B cell (primary cell): ENCODE measurements around the gene CEP19. TPM values are rescaled to one million over a fixed set of nuclear protein-coding genes. Genes with fewer than 3 reads are reported as not detected.
A peak's percentile ranks its signal among the peaks of the same experiment; 100 is the strongest.

Experiments used
- ATAC-seq: fragments of 200-7000 bp; cut with Tn5 transposase; one replicate; pipeline ENCODE4 v1.10.0; 2021; ENCODE audit warnings: low read depth, mild to moderate bottlenecking, moderate number of reproducible peaks, moderate library complexity
- CTCF ChIA-PET: fragments of 350-600 bp; sonication (Branson Sonifier 250); formaldehyde crosslinking; loops from one replicate; lab custom pipeline; 2021; ENCODE audit warnings: antibody characterized with exemption, inconsistent platforms; lab: Charles Lee
- POLR2A ChIA-PET: fragments of 350-600 bp; sonication (Branson Sonifier 250); formaldehyde crosslinking; loops from one replicate; lab custom pipeline; 2021; ENCODE audit warnings: antibody characterized with exemption; lab: Charles Lee
- DNase-seq: peaks from one replicate; pipeline ENCODE4 v3.0.0; 2013
- H2AFZ ChIP-seq: 2 replicates; pipeline ENCODE4 v1.6.1; 2012; ENCODE audit warnings: mild to moderate bottlenecking, low read depth, low read length; ENCODE audit not compliant: insufficient read depth, poor library complexity, severe bottlenecking
- H3K27ac ChIP-seq, 2 donors: 1 replicate in 1 of 2; 2 replicates in 1 of 2; pipeline ENCODE4 v1.5.1; 2012 to 2013; ENCODE audit warnings: low read length in 2 of 2, mild to moderate bottlenecking in 2 of 2, moderate library complexity in 1 of 2
- H3K27me3 ChIP-seq, 4 experiments: fragments of 200-600 bp in 1 of 4; sonication (generic) in 1 of 4; replicated peaks in 1 of 4; 1 replicate in 2 of 4; 2 replicates in 2 of 4; pipeline versions ENCODE4 v1.6.1 to v1.7.0; 2013 to 2016; ENCODE audit warnings: low read length in 3 of 4, mild to moderate bottlenecking in 2 of 4, mixed read lengths in 1 of 4, moderate library complexity in 1 of 4; ENCODE audit not compliant: insufficient read depth in 4 of 4, control insufficient read depth in 3 of 4; ENCODE audit errors: control extremely low read depth in 1 of 4
- H3K36me3 ChIP-seq, 2 experiments: replicated peaks in 1 of 2; 1 replicate in 1 of 2; 2 replicates in 1 of 2; pipeline versions ENCODE4 v1.6.1 to v1.7.1; 2013; ENCODE audit warnings: low read length in 1 of 2; ENCODE audit not compliant: insufficient read depth in 2 of 2, control insufficient read depth in 1 of 2; ENCODE audit errors: control extremely low read depth in 1 of 2, extremely low read depth in 1 of 2
- H3K4me1 ChIP-seq, 2 donors: fragments of 200-600 bp in 1 of 2; sonication (generic) in 1 of 2; 1 replicate in 1 of 2; 2 replicates in 1 of 2; pipeline versions ENCODE4 v1.5.1 to v1.6.1; 2013 to 2017; ENCODE audit warnings: low read length in 2 of 2; ENCODE audit not compliant: control insufficient read depth in 2 of 2, insufficient read depth in 2 of 2
- H3K4me2 ChIP-seq: replicated peaks from 2 replicates; pipeline ENCODE3; 2012; ENCODE audit warnings: mild to moderate bottlenecking, low read depth, low read length; ENCODE audit not compliant: poor library complexity, severe bottlenecking
- H3K4me3 ChIP-seq, 5 experiments: fragments of 200-600 bp in 1 of 5; sonication (generic) in 1 of 5; 1 replicate in 3 of 5; 2 replicates in 2 of 5; pipeline versions ENCODE4 v1.5.1 to v1.7.0; 2011 to 2016; ENCODE audit warnings: low read length in 4 of 5, mild to moderate bottlenecking in 4 of 5, low read depth in 2 of 5, control low read depth in 1 of 5, moderate library complexity in 1 of 5; ENCODE audit not compliant: insufficient read depth in 1 of 5; ENCODE audit errors: control extremely low read depth in 1 of 5, extremely low read depth in 1 of 5
- H3K79me2 ChIP-seq: fragments of 200-600 bp; sonication (generic); one replicate; pipeline ENCODE4 v1.6.0; 2016; ENCODE audit warnings: low read length; ENCODE audit not compliant: control insufficient read depth, insufficient read depth
- H3K9ac ChIP-seq: fragments of 200-600 bp; sonication (generic); 2 replicates; pipeline ENCODE4 v1.6.1; 2017; ENCODE audit warnings: mild to moderate bottlenecking, low read length, moderate library complexity
- H3K9me3 ChIP-seq, 3 donors: one replicate each; pipeline versions ENCODE4 v1.6.1 to v1.7.1; 2013; ENCODE audit warnings: low read length in 2 of 3; ENCODE audit not compliant: control insufficient read depth in 2 of 3, insufficient read depth in 1 of 3; ENCODE audit errors: control extremely low read depth in 1 of 3
- H4K20me1 ChIP-seq: 2 replicates; pipeline ENCODE4 v1.6.0; 2012; ENCODE audit warnings: mild to moderate bottlenecking, low read length; ENCODE audit not compliant: insufficient read depth, control insufficient read depth, poor library complexity, severe bottlenecking
- H3K27ac Mint-ChIP-seq: one replicate; pipeline ENCODE4 v1.8.0; 2021; ENCODE audit warnings: mixed read lengths
- H3K27me3 Mint-ChIP-seq: one replicate; pipeline ENCODE4 v1.8.0; 2021; ENCODE audit warnings: mixed read lengths
- H3K4me1 Mint-ChIP-seq: one replicate; pipeline ENCODE4 v1.8.0; 2021; ENCODE audit warnings: mixed read lengths
- H3K4me3 Mint-ChIP-seq: one replicate; pipeline ENCODE4 v1.8.0; 2021; ENCODE audit warnings: mixed read lengths
- H3K9me3 Mint-ChIP-seq: one replicate; pipeline ENCODE4 v1.8.0; 2022; ENCODE audit warnings: mixed read lengths; ENCODE audit not compliant: insufficient read depth
- EZH2 ChIP-seq: IDR thresholded peaks from 2 replicates; pipeline ENCODE4 v1.6.1; 2012; ENCODE audit warnings: borderline replicate concordance, low read depth, mild to moderate bottlenecking, moderate library complexity, low read length; ENCODE audit not compliant: insufficient read depth, poor library complexity, severe bottlenecking
- WGBS: methylation state at CpG from one replicate; pipeline ENCODE4 v1.1.5; 2013; ENCODE audit warnings: missing lambda C conversion rate; ENCODE audit not compliant: insufficient coverage; 5-methylcytosine and 5-hydroxymethylcytosine counted together
- intact Hi-C: fragments of 100-400 bp; cut with micrococcal nuclease; formaldehyde crosslinking; loops from one replicate; pipeline ENCODE4 v1.10.0; 2022
- polyA plus RNA-seq: library from polyadenylated mRNA; depleted of rRNA; stranded (reverse); fragments of >200 nt; gene quantifications from 2 replicates; pipeline ENCODE4 v1.2.3, GENCODE V29; 2012
- total RNA-seq, 2 donors: library from RNA; stranded (reverse); fragments of 120-200 nt in 1 of 2; gene quantifications; 1 replicate in 1 of 2; 2 replicates in 1 of 2; pipeline versions ENCODE4 v1.2.3 to v1.2.4, GENCODE V29; 2013 to 2022
- TF ChIP-seq, protein P1 (sequence below): fragments of 200-600 bp; IDR thresholded peaks from one replicate; pipeline ENCODE4 v1.8.0; 2022; ENCODE audit warnings: antibody characterized with exemption, mild to moderate bottlenecking

CEP19 gene
- total and polyA plus RNA-seq, 2 donors (not counting 1 experiment from before 2014, with no cell fraction given), result 0.45 to 4.6 TPM

DNA sequence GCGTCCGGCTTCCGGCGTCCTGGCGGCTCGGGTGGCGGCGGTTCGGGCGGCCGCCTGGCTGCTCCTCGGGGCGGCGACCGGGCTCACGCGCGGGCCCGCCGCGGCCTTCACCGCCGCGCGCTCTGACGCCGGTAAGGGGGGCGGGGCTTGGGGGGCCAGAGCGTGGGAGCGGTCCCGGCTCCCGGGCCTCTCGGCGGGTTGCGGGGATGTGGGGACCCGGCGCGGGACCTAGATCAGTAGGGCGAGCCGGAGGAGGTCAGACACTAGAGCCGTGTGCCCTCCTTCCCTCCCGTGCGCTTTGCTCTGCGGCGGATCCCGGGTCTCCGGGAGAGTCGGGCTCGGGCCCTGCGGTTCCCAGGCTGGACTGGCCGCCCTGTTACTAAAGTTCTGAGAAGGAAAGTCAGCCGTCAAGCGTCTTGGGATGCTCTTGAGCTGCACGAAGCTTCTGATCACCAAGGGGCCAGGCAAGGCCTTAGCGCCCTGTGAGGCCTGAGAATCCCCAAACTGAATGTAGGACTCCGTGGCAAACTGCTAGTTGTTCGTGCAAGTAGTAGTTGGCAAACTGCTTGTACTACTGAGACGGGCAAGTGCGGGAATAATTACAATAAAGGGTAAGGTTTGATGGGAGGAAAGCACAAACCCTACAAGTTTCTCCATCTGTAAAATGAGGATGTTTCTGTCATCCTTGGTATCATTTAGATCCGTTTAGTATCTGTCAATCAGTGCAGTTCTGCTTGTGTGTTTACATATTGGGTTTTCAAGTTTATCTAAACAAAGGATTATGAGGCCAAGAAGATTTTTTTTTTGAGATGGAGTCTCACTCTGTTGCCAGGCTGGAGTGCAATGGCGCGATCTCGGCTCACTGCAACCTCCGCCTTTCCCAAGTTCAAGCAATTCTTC is 714 bp upstream of the CEP19 start:
- no peaks in the 10 kb centered on the region for H3K27me3 Mint-ChIP-seq
- Histone ChIP-seq H3K4me1 (peaks cover 13 to 16% of the 10 kb centered on the region in 2 donors), H3K9me3 (no peaks in the 10 kb centered on the region), H3K4me3 (peak overlapping the region; percentile 75 to 90 (median 87)), H3K9ac (peak overlapping the region; percentile 85), H4K20me1 (no peaks in the 10 kb centered on the region), H2AFZ (peak overlapping the region; percentile 85), H3K27me3 (no peaks in the 10 kb centered on the region), H3K27ac (peak overlapping the region; percentile 91 to 96), H3K79me2 (peaks cover 11% of the 10 kb centered on the region), H3K4me2 (peak overlapping the region; percentile 83), H3K36me3 (no peaks in the 10 kb centered on the region)
- H3K27ac Mint-ChIP-seq, result peak overlapping the region; percentile 86
- ATAC-seq (peak; percentile 66), DNase-seq (no peak)
- WGBS, result 3% methylated on average over 59 of the region's 64 CpGs
- peak overlapping the region; percentile 84 for H3K4me3 Mint-ChIP-seq
- H3K9me3 Mint-ChIP-seq, result no peaks in the 10 kb centered on the region
- H3K4me1 Mint-ChIP-seq, result peaks cover 14% of the 10 kb centered on the region
- ChIA-PET CTCF (interaction anchor here (0.6 to 2.0 kb wide), 6 partner anchors 28 to 184 kb away, joined by 3 to 8 read pairs (median 4); no protein-coding TSS in a partner anchor), POLR2A (interaction anchor here (1.0 to 2.0 kb wide), 3 partner anchors 27 to 102 kb away, joined by 3 to 16 read pairs (median 4); partner anchors contain the start of genes NRROS and PAK2)
- TF ChIP-seq, protein P1, sequence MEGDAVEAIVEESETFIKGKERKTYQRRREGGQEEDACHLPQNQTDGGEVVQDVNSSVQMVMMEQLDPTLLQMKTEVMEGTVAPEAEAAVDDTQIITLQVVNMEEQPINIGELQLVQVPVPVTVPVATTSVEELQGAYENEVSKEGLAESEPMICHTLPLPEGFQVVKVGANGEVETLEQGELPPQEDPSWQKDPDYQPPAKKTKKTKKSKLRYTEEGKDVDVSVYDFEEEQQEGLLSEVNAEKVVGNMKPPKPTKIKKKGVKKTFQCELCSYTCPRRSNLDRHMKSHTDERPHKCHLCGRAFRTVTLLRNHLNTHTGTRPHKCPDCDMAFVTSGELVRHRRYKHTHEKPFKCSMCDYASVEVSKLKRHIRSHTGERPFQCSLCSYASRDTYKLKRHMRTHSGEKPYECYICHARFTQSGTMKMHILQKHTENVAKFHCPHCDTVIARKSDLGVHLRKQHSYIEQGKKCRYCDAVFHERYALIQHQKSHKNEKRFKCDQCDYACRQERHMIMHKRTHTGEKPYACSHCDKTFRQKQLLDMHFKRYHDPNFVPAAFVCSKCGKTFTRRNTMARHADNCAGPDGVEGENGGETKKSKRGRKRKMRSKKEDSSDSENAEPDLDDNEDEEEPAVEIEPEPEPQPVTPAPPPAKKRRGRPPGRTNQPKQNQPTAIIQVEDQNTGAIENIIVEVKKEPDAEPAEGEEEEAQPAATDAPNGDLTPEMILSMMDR, result no peak
- TF ChIP-seq EZH2, result no peak
- intact Hi-C loops, result loop anchor here (1.0 to 2.0 kb wide), 5 partner anchors 27 to 257 kb away; partner anchors contain the start of genes FBXO45, PAK2 and WDR53

DNA sequence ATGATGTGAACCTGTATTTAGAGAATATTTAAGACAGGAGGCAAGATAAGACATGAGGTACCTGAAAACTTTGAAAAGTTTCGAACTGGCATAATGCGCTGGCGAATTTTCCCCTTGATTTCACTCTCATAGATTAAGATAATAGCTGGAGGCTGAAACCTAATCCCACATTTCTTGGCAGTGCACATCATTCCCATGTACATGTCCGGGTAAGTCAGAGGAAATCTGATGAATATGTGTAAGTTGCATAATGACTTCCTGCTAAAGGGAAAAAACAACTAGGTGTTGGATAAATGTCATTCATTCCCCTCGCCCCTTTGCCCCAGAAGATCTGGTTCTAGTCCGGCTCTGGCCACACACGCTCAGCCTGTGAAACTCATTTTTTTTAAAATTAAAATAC is 3.6 kb downstream of the CEP19 start:
- Mint-ChIP-seq H3K4me3 (no peak overlapping the region), H3K9me3 (no peaks in the 10 kb centered on the region), H3K4me1 (peaks cover 14% of the 10 kb centered on the region), H3K27me3 (no peaks in the 10 kb centered on the region), H3K27ac (no peak overlapping the region)
- DNase-seq (no peak), ATAC-seq (no peak)
- Histone ChIP-seq H3K79me2 (peaks cover 3% of the 10 kb centered on the region), H3K27ac (no peak overlapping the region), H2AFZ (no peak overlapping the region), H3K4me3 (no peak overlapping the region), H3K27me3 (no peaks in the 10 kb centered on the region), H3K4me1 (peaks cover 13 to 16% of the 10 kb centered on the region in 2 donors), H3K9me3 (no peaks in the 10 kb centered on the region), H4K20me1 (no peaks in the 10 kb centered on the region), H3K36me3 (no peaks in the 10 kb centered on the region), H3K4me2 (no peak overlapping the region), H3K9ac (no peak overlapping the region)
- TF ChIP-seq, protein P1, result no peak
- TF ChIP-seq EZH2, result no peak
- ChIA-PET POLR2A (no interaction called here), CTCF (interaction anchor here (1.3 kb wide), 1 partner anchor 11 kb away, joined by 3 read pairs; no protein-coding TSS in a partner anchor)
- intact Hi-C loops, result no loop called here
- WGBS, result 98% methylated on average over 6 of the region's 7 CpGs
